ELR (cell line): ENCODE data around the gene OR52W1.
A peak's percentile ranks its signal among the peaks of the same experiment; 100 is the strongest.
"Not testable (repeated sequence)": the region's sequence is repeated elsewhere in the genome, so short reads cannot be mapped to it uniquely, and the experiment has no call there.

ENCODE experiments used
- DNase-seq: peaks from one replicate; pipeline ENCODE4 v3.0.0-alpha.2; 2015; ENCODE audit warnings: low read depth

The OR52W1 gene

DNA sequence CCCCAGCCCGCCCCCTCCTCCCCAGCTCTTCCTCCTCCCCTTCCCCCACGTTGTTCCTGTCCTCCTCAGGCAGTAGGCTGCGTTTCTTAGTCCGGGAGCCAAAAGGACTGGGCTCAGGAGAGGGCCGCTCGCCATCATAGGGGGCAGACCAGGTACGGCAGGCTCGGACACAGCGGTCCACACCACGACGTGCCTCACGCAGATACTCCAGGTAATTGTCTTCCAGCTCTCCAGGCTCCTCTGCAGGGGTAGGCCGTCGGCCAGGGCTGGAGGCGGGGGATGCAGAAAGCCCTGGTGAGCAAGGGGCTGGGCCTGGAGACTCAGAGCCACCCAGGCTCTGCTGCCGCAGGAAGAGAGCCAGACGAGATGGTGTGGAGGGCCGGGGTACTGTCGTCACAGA lies 18.7 kb downstream of the OR52W1 start:
- no peak for DNase-seq

- peak; percentile 85 for DNase-seq
These were observed 20.3 kb downstream of the OR52W1 start for GRCh38 chr11:6219359-6219758.

DNA sequence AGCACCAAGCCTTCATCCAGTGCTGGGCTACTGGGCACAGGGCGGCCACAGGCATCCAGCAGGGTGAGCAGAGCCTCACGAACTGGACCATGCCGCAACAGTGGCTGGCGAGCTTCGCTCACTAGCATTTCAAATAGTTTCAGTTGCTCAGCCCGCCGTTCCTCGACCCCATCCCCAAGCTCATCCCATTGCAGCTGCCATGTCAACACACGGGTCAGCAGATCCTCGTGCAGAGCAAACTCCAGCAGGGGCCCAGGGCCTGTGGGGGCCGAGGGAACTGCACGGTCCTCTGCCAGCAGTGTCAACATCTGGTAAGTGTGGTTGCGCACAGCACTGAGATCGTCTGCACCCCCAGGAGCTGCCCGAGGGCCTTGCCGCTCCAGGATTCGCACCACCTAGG lies 24.8 kb downstream of the OR52W1 start:
- DNase-seq, result no peak

DNA sequence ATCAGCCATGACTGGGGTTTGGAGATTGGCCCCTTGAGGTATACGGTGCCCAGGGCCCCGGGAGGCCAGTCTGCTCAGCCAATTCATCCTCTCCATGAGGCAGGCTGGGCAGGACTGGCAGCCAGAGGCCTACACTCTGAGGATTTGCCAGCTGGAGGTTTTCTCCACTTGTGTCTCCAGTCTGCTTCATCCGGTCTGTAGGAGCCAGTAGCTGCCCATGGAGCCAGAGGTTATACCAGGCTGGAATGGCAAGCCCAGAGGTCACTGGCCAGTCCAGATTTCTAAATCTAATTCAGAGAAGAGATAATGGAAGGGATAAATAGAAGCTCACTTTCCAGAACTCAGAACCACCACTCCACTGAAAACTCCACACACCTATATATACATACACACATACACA lies 25.4 kb downstream of the OR52W1 start:
- no peak for DNase-seq

- no peak for DNase-seq
These were observed 26.0 kb downstream of the OR52W1 start for GRCh38 chr11:6225024-6225423.

DNA sequence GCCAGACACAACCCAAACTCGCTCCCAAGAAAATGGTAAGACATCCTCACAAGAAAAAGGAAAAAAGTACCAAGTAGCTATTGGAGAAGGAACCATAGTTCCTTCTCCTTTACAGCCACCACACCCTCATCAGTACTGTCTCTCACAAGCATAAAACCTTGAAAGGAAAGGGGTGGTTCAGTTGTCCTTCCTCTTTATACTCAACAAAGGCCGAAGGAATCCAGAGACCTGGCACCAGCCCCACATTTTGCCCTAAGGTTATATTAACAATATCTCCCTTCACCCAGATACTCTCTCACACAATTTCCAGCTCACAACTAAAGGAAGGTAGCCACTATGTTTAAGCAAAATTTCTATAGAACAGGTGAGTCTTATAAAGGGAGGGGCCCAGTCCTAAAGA lies 26.9 kb downstream of the OR52W1 start:
- no peak for DNase-seq

GRCh38 chr11:6228520-6228919 lies 29.5 kb downstream of the OR52W1 start:
- no peak for DNase-seq

- no peak for DNase-seq
These were observed 30.9 kb downstream of the OR52W1 start for GRCh38 chr11:6229911-6230310.

GRCh38 chr11:6232899-6233298 lies 33.9 kb downstream of the OR52W1 start:
- DNase-seq, result no peak

DNA sequence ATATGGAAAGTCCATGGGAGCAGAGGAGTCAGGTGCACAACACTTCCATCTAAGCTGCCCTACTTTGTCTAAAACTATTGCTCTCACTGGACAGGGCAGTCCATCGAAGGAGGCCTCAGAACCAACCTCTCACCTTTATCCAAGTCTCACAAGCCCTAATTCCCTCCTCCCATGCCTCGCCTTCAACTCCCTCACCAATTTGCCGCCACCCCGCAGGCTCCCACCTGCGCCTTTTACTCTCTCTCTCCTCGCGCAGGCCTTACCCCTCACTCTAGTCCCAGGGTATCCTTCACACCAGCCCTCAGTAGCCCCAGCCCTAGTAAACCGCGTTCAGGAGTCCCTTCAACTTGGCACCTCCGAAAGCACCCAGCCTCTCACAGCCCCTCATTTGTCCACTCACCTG lies 35.0 kb downstream of the OR52W1 start:
- DNase-seq, result peak; percentile 16

DNA sequence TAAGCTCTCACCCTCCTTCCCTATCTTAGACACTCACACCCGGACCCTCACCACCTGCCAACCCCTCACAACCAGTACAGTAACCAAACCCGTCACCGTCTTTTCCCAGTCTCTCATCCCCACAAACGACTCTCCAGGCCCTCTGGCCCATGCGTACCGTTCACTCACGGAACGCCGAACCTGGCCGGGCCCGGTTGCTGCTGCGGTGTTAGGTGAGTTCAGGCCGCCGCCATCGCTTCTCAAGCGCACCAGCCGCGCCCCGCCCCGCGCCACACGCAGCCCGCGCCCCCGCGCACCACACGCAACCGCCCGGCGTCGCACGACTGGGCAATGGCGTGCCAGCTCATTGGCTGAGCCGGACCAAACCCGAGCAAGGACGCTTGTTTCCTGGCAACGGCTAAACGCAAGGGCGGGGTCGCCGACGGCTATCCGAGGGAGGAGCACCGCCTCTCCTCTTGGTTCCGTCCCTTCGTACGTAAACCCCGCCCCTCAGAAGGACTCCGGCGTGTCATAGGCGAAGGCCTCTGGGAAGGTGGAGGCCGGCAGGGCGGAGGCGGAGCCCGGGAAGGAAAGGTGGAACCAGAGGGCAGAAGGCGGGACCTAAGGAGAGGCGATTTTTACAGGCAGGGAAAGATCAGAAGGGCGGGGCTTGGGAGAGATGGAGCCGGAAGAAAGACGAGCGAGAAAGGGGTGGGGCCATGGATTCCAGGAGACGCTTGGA lies 35.5 kb downstream of the OR52W1 start, which contains the start of gene FHIP1B:
TSS of gene FHIP1B (minus strand) at position 250 of the 721 bp plus-strand sequence. CDS start 10,120 bp downstream, outside the sequence.
- peak; percentile 99 for DNase-seq

- DNase-seq, result no peak
These were observed 38.2 kb downstream of the OR52W1 start for GRCh38 chr11:6237266-6237665.

DNA sequence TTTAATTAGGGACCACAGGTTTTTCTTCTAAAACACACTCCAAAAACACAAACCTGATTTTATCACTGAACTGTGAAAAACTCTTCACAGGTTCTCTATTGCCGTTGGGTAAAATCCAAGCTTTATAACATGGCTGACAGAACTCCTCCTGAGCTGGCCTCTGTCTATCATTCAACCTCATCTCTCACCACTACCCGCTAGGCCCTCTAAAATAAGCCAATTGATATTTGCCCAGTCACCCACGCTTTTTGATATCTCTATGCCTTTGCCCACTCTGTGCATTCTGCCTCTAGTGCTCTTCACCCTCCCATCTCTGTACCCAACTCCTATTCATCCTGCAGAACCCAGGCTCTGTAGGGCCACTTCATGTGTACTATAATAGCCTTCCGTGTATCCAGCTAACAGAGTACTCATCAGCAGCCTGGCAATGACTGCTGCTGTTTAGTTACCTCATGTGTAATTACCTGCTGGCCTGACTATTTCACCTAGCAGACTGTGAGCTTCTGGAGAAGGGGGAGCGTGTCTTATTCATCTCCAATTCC lies 38.8 kb downstream of the OR52W1 start:
- DNase-seq, result no peak

- DNase-seq, result no peak
These were observed 39.9 kb downstream of the OR52W1 start, which contains the start of gene CNGA4 for GRCh38 chr11:6238902-6239301. CNGA4 (plus strand) TSS chr11:6239089; CDS start chr11:6239207, 118 bp downstream.

DNA sequence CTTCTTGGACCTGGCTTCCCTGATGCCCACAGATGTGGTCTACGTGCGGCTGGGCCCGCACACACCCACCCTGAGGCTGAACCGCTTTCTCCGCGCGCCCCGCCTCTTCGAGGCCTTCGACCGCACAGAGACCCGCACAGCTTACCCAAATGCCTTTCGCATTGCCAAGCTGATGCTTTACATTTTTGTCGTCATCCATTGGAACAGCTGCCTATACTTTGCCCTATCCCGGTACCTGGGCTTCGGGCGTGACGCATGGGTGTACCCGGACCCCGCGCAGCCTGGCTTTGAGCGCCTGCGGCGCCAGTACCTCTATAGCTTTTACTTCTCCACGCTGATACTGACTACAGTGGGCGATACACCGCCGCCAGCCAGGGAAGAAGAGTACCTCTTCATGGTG lies 41.1 kb downstream of the OR52W1 start:
- no peak for DNase-seq

DNA sequence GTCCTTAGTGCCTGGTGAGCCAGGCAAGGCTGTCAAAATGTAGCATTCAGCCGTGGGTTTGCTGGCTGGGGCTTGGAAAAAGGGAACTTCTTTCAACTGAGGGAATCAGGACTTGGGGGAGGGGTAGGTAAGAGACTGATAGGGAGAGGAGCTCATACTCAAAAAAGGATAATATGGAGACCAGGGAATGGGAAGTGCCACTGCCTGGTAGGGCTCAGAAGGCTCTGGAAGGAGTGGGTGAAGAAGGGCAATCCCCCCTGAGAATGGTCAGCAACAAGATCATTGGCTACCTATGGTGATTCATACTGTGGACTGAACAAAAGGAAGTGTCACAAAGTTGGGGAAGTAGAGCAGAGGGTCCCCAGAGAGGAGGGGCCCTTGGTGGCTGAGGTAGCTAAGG lies 41.8 kb downstream of the OR52W1 start:
- no peak for DNase-seq

DNA sequence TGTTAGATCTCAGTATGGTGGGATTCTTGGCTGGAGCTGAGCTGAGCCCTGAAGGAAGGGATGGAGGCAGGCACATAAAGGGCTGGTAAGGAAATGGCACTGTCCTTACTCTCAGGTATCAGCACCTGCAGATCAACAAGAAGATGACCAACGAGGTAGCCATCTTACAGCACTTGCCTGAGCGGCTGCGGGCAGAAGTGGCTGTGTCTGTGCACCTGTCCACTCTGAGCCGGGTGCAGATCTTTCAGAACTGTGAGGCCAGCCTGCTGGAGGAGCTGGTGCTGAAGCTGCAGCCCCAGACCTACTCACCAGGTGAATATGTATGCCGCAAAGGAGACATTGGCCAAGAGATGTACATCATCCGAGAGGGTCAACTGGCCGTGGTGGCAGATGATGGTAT lies 42.3 kb downstream of the OR52W1 start:
- DNase-seq, result no peak

GRCh38 chr11:6245536-6245935 lies 46.5 kb downstream of the OR52W1 start:
- no peak for DNase-seq

GRCh38 chr11:6248248-6248647 lies 49.2 kb downstream of the OR52W1 start:
- DNase-seq, result no peak

- DNase-seq, result not testable (repeated sequence)
These were observed 49.9 kb downstream of the OR52W1 start for GRCh38 chr11:6248897-6249296.
